Esophagus squamous epithelium (tissue), 4 donors: ENCODE measurements around the gene PRR20G.

Experiments used
- POLR2A ChIP-seq, 4 donors: fragments of 450-650 bp; IDR thresholded peaks; one replicate each; pipeline ENCODE4 v1.6.1; 2017; ENCODE audit warnings: antibody characterized with exemption in 4 of 4, mild to moderate bottlenecking in 4 of 4, moderate library complexity in 3 of 4
- TF ChIP-seq, protein P1 (sequence below), 6 experiments: fragments of 450-650 bp in 4 of 6; fragments of 200-600 bp in 2 of 6; sonication (generic) in 2 of 6; IDR thresholded peaks; one replicate each; pipeline ENCODE4 v1.5.1; 2016 to 2019; ENCODE audit warnings: antibody characterized with exemption in 6 of 6, mild to moderate bottlenecking in 4 of 6, moderate library complexity in 4 of 6

GRCh38 chr3:127276995-127277394 is 10.9 kb downstream of the PRR20G start:
- TF ChIP-seq, protein P1, sequence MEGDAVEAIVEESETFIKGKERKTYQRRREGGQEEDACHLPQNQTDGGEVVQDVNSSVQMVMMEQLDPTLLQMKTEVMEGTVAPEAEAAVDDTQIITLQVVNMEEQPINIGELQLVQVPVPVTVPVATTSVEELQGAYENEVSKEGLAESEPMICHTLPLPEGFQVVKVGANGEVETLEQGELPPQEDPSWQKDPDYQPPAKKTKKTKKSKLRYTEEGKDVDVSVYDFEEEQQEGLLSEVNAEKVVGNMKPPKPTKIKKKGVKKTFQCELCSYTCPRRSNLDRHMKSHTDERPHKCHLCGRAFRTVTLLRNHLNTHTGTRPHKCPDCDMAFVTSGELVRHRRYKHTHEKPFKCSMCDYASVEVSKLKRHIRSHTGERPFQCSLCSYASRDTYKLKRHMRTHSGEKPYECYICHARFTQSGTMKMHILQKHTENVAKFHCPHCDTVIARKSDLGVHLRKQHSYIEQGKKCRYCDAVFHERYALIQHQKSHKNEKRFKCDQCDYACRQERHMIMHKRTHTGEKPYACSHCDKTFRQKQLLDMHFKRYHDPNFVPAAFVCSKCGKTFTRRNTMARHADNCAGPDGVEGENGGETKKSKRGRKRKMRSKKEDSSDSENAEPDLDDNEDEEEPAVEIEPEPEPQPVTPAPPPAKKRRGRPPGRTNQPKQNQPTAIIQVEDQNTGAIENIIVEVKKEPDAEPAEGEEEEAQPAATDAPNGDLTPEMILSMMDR (IDR thresholded peaks at IDR 0.05): no peak
- TF ChIP-seq POLR2A (IDR thresholded peaks at IDR 0.05): no peak
